Measurements from ENCODE around the gene PCDHGA8. TPM values are rescaled to one million over a fixed set of nuclear protein-coding genes. Genes with fewer than 3 reads are reported as not detected.
"Not testable (repeated sequence)": the region's sequence is repeated elsewhere in the genome, so short reads cannot be mapped to it uniquely, and the experiment has no call there.

Gene PCDHGA8
- total RNA-seq, 4 donors from 2014 or later, result 1.1 to 5.1 (median 2.1) TPM

DNA sequence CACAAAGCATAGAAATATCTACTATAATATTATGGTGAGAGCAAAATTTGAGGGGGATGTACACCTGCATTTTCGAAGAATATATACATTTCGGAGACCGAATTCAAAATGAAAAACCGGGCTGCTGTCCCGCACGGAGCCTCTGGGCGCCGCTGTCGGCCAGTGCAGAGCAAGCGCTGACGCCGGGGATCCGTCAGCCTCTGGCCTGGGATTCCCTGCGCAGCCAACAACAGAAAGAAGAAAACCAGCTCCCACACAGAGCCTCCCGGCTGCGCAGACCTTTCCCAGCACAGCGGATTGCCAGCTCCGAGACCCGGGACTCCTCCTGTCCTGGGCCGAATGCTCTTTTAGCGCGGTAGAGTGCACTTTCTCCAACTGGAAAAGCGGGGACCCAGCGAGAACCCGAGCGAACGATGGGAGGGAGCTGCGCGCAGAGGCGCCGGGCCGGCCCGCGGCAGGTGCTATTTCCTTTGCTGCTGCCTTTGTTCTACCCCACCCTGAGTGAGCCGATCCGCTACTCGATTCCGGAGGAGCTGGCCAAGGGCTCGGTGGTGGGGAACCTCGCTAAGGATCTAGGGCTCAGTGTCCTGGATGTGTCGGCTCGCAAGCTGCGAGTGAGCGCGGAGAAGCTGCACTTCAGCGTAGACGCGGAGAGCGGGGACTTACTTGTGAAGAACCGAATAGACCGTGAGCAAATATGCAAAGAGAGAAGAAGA lies 15.5 kb downstream of the PCDHGA8 start, which contains the start of gene PCDHGB6:
Gene PCDHGB6 (plus strand): TSS at position 232 of the 716 bp plus-strand sequence. CDS start 182 bp downstream, at position 414.
- peak within 1 kb of the TSS; percentile 37 for H3K4me3 ChIP-seq
- TF ChIP-seq CTCF (IDR thresholded peaks at IDR 0.05), result peak; percentile 7 to 51
- not testable (repeated sequence) for H3K36me3 ChIP-seq; DNase-seq (ENCODE audit: low spot score in 2 of 2); H3K27me3 ChIP-seq; H3K4me1 ChIP-seq; H3K27ac ChIP-seq
- WGBS, result 17% methylated on average over 34 of the region's 51 CpGs
- peaks cover 52% of the 10 kb centered on the region for H3K9me3 ChIP-seq

- no peak overlapping the region for H3K27ac ChIP-seq
- peaks cover 58% of the 10 kb centered on the region for H3K9me3 ChIP-seq
- no peak for TF ChIP-seq CTCF (IDR thresholded peaks at IDR 0.05)
- no peak for TF ChIP-seq EP300 (IDR thresholded peaks at IDR 0.05)
- TF ChIP-seq POLR2AphosphoS5 (IDR thresholded peaks at IDR 0.05), result no peak
- TF ChIP-seq POLR2A (IDR thresholded peaks at IDR 0.05), result no peak
- no peak for DNase-seq (ENCODE audit: low spot score in 2 of 2)
- 34% methylated on average over 23 of the region's 64 CpGs for WGBS
- no peak overlapping the region for H3K4me3 ChIP-seq
- no peaks in the 10 kb centered on the region for H3K36me3 ChIP-seq
- no peaks in the 10 kb centered on the region for H3K4me1 ChIP-seq
- peaks cover 3% of the 10 kb centered on the region for H3K27me3 ChIP-seq
Measured at GRCh38 chr5:141409598-141410306, 17.3 kb downstream of the PCDHGA8 start.

DNA sequence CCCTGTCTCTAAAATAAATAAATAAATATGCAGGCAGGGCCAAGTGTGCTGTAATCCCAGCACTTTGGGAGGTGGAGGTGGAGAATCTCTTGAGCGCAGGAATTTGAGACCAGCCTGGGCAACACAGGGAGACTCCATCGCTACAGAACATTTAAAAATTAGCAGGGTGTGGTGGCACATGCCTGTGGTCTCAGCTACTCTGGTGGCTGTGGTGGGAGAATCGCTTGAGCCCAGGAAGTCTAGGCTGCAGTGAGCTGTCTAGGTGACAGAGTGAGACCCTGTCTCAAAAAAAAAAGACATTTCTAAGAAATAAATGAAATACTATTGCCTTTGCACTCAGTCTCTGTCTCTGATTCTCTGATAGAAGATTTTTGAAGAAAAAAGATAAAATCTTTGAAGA lies 19.1 kb downstream of the PCDHGA8 start:
- H3K4me3 ChIP-seq, result no peak overlapping the region
- H3K9me3 ChIP-seq, result peaks cover 49% of the 10 kb centered on the region
- H3K36me3 ChIP-seq, result no peaks in the 10 kb centered on the region
- no peak overlapping the region for H3K27ac ChIP-seq
- TF ChIP-seq CTCF (IDR thresholded peaks at IDR 0.05) (no peak), POLR2A (IDR thresholded peaks at IDR 0.05) (no peak), POLR2AphosphoS5 (IDR thresholded peaks at IDR 0.05) (no peak), EP300 (IDR thresholded peaks at IDR 0.05) (no peak)
- WGBS, result 81% methylated on average over 3 of the region's 3 CpGs
- H3K27me3 ChIP-seq, result peaks cover 3% of the 10 kb centered on the region
- no peak for DNase-seq (ENCODE audit: low spot score in 2 of 2)
- no peaks in the 10 kb centered on the region for H3K4me1 ChIP-seq

DNA sequence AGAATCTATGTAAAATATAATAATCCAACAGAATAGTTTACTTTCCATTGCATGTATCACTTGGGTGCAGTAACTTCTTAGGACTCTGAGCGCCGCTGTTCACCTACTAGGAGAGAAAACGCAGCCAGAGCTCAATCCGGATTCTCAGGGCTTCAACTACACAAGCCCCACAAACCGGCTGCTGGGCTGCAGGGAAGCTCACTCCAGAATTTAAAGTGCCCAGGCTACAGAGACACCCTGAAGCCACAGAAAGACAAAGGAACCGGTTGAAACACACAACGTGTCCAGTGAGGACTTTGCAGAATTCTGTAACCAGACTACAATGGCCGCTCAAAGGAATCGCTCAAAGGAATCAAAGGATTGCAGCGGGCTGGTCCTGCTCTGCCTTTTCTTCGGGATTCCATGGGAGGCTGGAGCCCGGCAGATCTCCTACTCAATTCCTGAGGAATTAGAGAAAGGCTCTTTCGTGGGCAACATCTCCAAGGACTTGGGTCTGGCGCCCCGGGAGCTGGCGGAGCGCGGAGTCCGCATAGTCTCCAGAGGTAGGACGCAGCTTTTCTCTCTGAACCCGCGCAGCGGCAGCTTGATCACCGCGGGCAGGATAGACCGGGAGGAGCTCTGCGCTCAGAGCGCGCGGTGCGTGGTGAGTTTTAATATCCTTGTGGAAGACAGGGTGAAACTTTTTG lies 20.6 kb downstream of the PCDHGA8 start, which contains the start of gene PCDHGA10:
Gene PCDHGA10 (plus strand): TSS at position 134 of the 686 bp plus-strand sequence. CDS start 189 bp downstream, at position 323.
- no peak for DNase-seq (ENCODE audit: low spot score in 2 of 2)
- TF ChIP-seq CTCF (IDR thresholded peaks at IDR 0.05) (peak; percentile 17 to 47), EP300 (IDR thresholded peaks at IDR 0.05) (no peak), POLR2AphosphoS5 (IDR thresholded peaks at IDR 0.05) (no peak), POLR2A (IDR thresholded peaks at IDR 0.05) (no peak)
- Histone ChIP-seq H3K27ac (no peak within 1 kb of the TSS), H3K9me3 (peaks cover 52% of the 10 kb centered on the region), H3K36me3 (no peaks in the 10 kb centered on the region), H3K4me1 (no peaks in the 10 kb centered on the region), H3K4me3 (peak within 1 kb of the TSS; percentile 36), H3K27me3 (peaks cover 3% of the 10 kb centered on the region)
- 20% methylated on average over 28 of the region's 31 CpGs for WGBS

Measured in suprapubic skin (tissue), 4 donors.